Measurements from ENCODE around the gene MAMDC4. TPM values are rescaled to one million over a fixed set of nuclear protein-coding genes. Genes with fewer than 3 reads are reported as not detected.
"Not testable (repeated sequence)": the region's sequence is repeated elsewhere in the genome, so short reads cannot be mapped to it uniquely, and the experiment has no call there.

The MAMDC4 gene
- total and polyA plus RNA-seq, 7 donors: 0.71 to 25.3 (median 2.4) TPM

DNA sequence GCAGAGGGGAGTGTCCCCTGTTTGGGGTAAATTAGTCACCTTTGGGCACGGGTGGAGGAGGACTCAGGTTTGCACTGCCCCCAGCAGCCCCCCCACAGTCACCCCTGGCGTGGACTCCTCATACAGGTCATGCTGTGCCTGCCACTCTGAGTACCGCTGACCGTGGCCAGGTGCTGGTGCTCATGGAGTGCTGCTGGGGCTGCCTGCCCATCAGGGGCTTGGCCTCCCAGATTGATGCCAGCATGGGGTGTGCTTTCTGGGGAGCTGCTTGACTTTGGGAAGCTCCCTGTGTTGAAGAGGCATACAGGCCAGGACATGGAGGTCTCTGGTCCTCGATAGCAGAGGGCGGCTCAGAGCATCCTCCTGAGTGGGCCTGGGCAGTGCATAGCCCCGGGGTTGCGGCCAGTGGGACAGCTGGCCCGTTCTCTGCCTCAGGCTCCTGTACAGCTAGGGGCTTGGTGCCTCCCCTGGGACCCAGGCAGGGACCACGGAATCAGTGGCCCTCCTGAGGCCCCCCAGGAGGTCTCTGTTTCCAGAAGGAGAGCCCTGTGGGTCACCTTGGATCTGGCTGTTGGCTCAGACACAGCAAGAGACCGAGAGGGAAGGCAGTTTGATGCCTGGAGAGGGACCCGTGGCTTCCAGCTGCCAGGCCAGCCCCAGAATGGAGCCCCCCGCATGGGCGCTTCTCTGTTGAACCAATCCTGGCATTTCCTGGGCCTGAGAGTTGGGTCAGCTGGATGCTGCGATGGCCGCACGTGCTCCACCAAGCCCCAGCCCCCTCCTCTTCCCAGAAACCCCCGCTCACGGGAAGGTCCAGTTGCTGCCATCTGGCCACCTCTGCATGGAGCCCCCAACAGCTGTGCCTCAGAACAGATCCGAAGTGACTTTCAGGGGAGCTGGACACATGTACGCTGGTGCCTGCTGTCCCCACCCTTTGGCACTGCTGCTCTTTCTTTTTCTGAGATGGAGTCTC is 15.9 kb upstream of the MAMDC4 start:
- intact Hi-C loops (cut with DNase I): no loop called here
- Histone ChIP-seq H3K9me3 (no peaks in the 10 kb centered on the region), H3K36me3 (peaks cover 0 to 60% (median 24%) of the 10 kb centered on the region in 4 donors), H3K4me1 (peaks cover 0 to 6% (median 4%) of the 10 kb centered on the region in 4 donors), H3K27ac (no peak overlapping the region), H3K27me3 (no peaks in the 10 kb centered on the region), H3K4me3 (no peak overlapping the region)
- whole genome bisulfite sequencing, 2 donors: 87 to 93% methylated on average over 21 of the region's 21 CpGs
- TF ChIP-seq POLR2A (IDR thresholded peaks at IDR 0.05) (no peak), POLR2AphosphoS5 (IDR thresholded peaks at IDR 0.05) (no peak), EP300 (IDR thresholded peaks at IDR 0.05) (no peak)
- TF ChIP-seq, protein P1, sequence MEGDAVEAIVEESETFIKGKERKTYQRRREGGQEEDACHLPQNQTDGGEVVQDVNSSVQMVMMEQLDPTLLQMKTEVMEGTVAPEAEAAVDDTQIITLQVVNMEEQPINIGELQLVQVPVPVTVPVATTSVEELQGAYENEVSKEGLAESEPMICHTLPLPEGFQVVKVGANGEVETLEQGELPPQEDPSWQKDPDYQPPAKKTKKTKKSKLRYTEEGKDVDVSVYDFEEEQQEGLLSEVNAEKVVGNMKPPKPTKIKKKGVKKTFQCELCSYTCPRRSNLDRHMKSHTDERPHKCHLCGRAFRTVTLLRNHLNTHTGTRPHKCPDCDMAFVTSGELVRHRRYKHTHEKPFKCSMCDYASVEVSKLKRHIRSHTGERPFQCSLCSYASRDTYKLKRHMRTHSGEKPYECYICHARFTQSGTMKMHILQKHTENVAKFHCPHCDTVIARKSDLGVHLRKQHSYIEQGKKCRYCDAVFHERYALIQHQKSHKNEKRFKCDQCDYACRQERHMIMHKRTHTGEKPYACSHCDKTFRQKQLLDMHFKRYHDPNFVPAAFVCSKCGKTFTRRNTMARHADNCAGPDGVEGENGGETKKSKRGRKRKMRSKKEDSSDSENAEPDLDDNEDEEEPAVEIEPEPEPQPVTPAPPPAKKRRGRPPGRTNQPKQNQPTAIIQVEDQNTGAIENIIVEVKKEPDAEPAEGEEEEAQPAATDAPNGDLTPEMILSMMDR (IDR thresholded peaks at IDR 0.05): no peak
- no peak for DNase-seq

DNA sequence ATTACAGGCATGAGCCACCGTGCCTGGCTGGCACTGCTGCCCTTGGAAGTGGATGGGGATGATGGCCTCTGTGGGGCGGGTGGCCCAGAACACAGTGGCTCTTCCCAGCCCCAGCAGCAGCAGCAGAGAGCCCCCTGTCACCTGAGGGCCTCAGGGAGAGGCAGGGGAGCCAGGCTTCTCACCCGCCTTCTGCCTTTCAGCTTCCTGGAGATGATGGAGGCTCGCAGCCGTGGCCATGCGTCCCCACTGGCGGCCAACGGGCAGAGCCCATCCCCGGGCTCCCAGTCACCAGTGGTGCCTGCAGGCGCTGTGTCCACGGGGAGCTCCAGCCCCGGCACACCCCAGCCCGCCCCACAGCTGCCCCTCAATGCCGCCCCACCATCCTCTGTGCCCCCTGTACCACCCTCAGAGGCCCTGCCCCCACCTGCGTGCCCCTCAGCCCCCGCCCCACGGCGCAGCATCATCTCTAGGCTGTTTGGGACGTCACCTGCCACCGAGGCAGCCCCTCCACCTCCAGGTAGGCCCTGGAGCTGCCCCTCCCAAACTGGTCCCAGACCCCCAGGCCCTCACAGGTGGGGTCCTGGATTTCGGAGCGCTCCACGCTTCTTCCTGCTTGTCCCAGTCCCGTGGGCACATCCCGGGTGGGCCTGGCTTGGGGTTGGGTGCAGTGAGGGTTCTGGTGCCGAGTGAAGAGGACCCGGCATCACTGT is 14.8 kb upstream of the MAMDC4 start:
- WGBS, 2 donors: 86 to 93% methylated on average over 27 of the region's 27 CpGs
- Histone ChIP-seq H3K4me1 (peaks cover 0 to 17% (median 15%) of the 10 kb centered on the region in 4 donors), H3K9me3 (no peaks in the 10 kb centered on the region), H3K27ac (no peak overlapping the region), H3K36me3 (peaks cover 0 to 49% (median 18%) of the 10 kb centered on the region in 4 donors), H3K27me3 (peaks cover 0 to 1% (median 0%) of the 10 kb centered on the region in 3 donors), H3K4me3 (no peak overlapping the region)
- no peak for DNase-seq
- TF ChIP-seq EP300 (IDR thresholded peaks at IDR 0.05): no peak
- TF ChIP-seq, protein P1 (IDR thresholded peaks at IDR 0.05): no peak
- TF ChIP-seq POLR2A (IDR thresholded peaks at IDR 0.05): no peak
- no peak for TF ChIP-seq POLR2AphosphoS5 (IDR thresholded peaks at IDR 0.05)
- intact Hi-C loops (cut with DNase I): no loop called here

DNA sequence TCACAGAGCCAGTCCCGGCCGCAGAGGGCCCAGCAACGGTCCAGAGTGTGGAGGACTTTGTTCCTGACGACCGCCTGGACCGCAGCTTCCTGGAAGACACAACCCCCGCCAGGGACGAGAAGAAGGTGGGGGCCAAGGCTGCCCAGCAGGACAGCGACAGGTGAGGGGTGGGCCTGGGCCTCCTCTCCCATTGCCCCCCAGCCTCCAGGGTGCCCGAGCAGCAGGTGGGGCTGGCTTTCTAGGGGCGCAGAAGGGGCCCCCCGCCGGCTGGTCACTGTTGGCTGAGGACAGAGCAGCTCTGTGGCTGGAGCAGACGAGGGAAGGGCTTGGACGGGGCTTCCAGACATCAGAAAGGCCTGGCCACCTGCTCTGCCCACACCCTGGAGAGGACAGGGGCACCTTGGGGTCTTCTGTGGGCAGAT is 14.3 kb upstream of the MAMDC4 start:
- DNase-seq; H3K9me3 ChIP-seq; H3K4me3 ChIP-seq; H3K27me3 ChIP-seq; H3K27ac ChIP-seq; intact Hi-C loops (cut with DNase I): not testable (repeated sequence)
- peaks cover 0 to 44% (median 15%) of the 10 kb centered on the region in 4 donors for H3K36me3 ChIP-seq
- peaks cover 0 to 23% (median 21%) of the 10 kb centered on the region in 4 donors for H3K4me1 ChIP-seq
- 82 to 91% methylated on average over 15 of the region's 15 CpGs for WGBS, 2 donors

DNA sequence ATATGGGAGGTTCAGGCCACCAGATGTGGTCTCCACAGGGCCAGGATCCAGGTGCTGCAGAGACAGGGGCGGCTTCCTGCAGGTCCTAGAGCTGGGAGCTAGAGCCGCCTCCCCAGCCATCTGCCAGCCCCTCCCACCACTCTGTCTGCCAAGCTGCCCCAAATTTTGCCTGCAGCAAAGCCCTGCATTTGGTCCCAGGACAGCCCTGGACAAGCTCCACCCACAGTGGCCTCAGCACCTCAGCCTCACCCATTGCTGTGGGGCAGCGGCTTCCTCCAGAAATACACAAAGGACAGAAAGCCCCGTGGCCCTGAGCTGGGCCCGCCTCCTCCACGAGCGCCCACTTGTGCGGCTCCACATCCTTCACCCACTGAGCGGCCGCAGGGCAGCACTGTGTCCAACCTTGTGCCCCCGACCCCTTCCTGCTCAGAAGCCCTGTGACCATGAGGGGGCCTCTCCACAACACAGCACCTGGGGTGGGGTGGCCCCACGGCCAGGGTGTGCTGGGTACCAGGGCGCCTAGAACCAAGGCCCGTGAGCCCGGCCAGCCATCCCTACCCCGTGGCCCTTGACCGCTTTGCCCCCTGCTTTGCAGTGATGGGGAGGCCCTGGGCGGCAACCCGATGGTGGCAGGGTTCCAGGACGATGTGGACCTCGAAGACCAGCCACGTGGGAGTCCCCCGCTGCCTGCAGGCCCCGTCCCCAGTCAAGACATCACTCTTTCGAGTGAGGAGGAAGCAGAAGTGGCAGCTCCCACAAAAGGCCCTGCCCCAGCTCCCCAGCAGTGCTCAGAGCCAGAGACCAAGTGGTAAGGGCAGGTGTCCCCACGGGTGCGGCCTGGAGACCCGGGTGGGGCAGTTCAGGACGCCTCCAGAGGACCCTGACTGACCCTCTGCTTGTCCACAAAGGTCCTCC is 13.6 kb upstream of the MAMDC4 start:
- Histone ChIP-seq H3K4me3 (no peak overlapping the region), H3K27ac (no peak overlapping the region), H3K4me1 (peaks cover 0 to 30% (median 28%) of the 10 kb centered on the region in 4 donors), H3K9me3 (no peaks in the 10 kb centered on the region), H3K27me3 (peaks cover 0 to 13% (median 6%) of the 10 kb centered on the region in 3 donors), H3K36me3 (peaks cover 0 to 42% (median 15%) of the 10 kb centered on the region in 4 donors)
- TF ChIP-seq, protein P1 (IDR thresholded peaks at IDR 0.05): no peak
- TF ChIP-seq POLR2A (IDR thresholded peaks at IDR 0.05) (no peak), EP300 (IDR thresholded peaks at IDR 0.05) (no peak), POLR2AphosphoS5 (IDR thresholded peaks at IDR 0.05) (no peak)
- intact Hi-C loops (cut with DNase I): no loop called here
- WGBS, 2 donors: 73 to 89% methylated on average over 29 of the region's 29 CpGs
- DNase-seq: no peak

All from sigmoid colon (tissue), 7 donors.